Upper lobe of left lung (tissue), 4 donors: ENCODE measurements around the gene LIPC.

Source experiments
- CTCF ChIP-seq, 6 experiments: fragments of 450-650 bp in 4 of 6; fragments of 200-600 bp in 2 of 6; sonication (generic) in 2 of 6; IDR thresholded peaks; one replicate each; pipeline ENCODE4 v1.5.1; 2016 to 2019; ENCODE audit warnings: antibody characterized with exemption in 6 of 6
- EP300 ChIP-seq, 4 donors: sonication (generic); formaldehyde crosslinking; IDR thresholded peaks; one replicate each; pipeline ENCODE4 v1.5.1; 2017; ENCODE audit warnings: antibody characterized with exemption in 4 of 4, control low read depth in 2 of 4
- POLR2A ChIP-seq, 4 donors: fragments of 450-650 bp; IDR thresholded peaks; one replicate each; pipeline ENCODE4 v1.5.1; 2016 to 2017; ENCODE audit warnings: antibody characterized with exemption in 4 of 4, mild to moderate bottlenecking in 2 of 4
- POLR2AphosphoS5 ChIP-seq, 2 donors: sonication (generic); formaldehyde crosslinking; IDR thresholded peaks; one replicate each; pipeline ENCODE4 v1.5.1; 2017; ENCODE audit warnings: antibody characterized with exemption in 2 of 2

- TF ChIP-seq CTCF (IDR thresholded peaks at IDR 0.05) (no peak), EP300 (IDR thresholded peaks at IDR 0.05) (no peak), POLR2A (IDR thresholded peaks at IDR 0.05) (no peak), POLR2AphosphoS5 (IDR thresholded peaks at IDR 0.05) (no peak)
Observed at GRCh38 chr15:58498821-58499580, 67.2 kb downstream of the LIPC start.
